C4-2B (cell line): ENCODE measurements around the gene FAM20C.

Experiments used
- ZFX ChIP-seq: fragments of 450-650 bp; IDR thresholded peaks from 2 replicates; pipeline ENCODE4 v1.6.1; 2017
- TF ChIP-seq, protein P1 (sequence below): fragments of 450-650 bp; conservative IDR thresholded peaks from 2 replicates; pipeline ENCODE4 v1.5.1; 2017; ENCODE audit warnings: mild to moderate bottlenecking

GRCh38 chr7:148932-149790 is 43.2 kb upstream of the FAM20C start:
- TF ChIP-seq ZFX, result no peak
- TF ChIP-seq, protein P1, sequence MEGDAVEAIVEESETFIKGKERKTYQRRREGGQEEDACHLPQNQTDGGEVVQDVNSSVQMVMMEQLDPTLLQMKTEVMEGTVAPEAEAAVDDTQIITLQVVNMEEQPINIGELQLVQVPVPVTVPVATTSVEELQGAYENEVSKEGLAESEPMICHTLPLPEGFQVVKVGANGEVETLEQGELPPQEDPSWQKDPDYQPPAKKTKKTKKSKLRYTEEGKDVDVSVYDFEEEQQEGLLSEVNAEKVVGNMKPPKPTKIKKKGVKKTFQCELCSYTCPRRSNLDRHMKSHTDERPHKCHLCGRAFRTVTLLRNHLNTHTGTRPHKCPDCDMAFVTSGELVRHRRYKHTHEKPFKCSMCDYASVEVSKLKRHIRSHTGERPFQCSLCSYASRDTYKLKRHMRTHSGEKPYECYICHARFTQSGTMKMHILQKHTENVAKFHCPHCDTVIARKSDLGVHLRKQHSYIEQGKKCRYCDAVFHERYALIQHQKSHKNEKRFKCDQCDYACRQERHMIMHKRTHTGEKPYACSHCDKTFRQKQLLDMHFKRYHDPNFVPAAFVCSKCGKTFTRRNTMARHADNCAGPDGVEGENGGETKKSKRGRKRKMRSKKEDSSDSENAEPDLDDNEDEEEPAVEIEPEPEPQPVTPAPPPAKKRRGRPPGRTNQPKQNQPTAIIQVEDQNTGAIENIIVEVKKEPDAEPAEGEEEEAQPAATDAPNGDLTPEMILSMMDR, result no peak
